COLO668 (cell line): Measurements from ENCODE around the gene CKLF.
"Not testable (repeated sequence)": the region's sequence is repeated elsewhere in the genome, so short reads cannot be mapped to it uniquely, and the experiment has no call there.

Experiments
- DNase-seq: peaks from one replicate; lab custom pipeline; 2025; ENCODE audit not compliant: unreplicated experiment; lab: John Stamatoyannopoulos, UW

The CKLF gene

GRCh38 chr16:66596559-66596958 lies 44.2 kb downstream of the CKLF start:
- not testable (repeated sequence) for DNase-seq

GRCh38 chr16:66596986-66597848 lies 44.8 kb downstream of the CKLF start:
- DNase-seq, result no peak

GRCh38 chr16:66598111-66598510 lies 45.7 kb downstream of the CKLF start:
- DNase-seq, result no peak

- no peak for DNase-seq
Measured at GRCh38 chr16:66599726-66600125, 47.4 kb downstream of the CKLF start.

DNA sequence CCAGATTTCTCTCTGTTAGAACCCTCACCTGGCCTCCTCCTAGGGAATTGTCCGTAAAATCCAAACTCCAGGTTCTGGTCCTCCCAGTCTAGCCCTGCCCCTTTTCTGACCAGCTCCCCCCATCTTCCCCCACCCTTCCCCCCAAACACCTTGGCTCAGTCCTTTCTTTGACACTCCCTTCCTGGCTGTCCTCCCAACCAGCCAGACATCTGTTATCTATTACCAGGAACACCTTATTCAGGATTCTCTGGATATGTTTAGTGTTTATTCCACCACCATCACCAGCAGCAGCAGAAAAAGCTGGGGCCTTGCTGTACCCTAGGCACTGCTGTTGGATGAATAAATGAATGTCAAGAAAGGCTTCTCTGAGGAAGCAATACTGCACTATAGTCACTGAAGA lies 48.1 kb downstream of the CKLF start:
- no peak for DNase-seq

- DNase-seq, result no peak
Measured at GRCh38 chr16:66601471-66601870, 49.1 kb downstream of the CKLF start.

GRCh38 chr16:66603537-66604375 lies 51.4 kb downstream of the CKLF start:
- DNase-seq, result peak; percentile 23

DNA sequence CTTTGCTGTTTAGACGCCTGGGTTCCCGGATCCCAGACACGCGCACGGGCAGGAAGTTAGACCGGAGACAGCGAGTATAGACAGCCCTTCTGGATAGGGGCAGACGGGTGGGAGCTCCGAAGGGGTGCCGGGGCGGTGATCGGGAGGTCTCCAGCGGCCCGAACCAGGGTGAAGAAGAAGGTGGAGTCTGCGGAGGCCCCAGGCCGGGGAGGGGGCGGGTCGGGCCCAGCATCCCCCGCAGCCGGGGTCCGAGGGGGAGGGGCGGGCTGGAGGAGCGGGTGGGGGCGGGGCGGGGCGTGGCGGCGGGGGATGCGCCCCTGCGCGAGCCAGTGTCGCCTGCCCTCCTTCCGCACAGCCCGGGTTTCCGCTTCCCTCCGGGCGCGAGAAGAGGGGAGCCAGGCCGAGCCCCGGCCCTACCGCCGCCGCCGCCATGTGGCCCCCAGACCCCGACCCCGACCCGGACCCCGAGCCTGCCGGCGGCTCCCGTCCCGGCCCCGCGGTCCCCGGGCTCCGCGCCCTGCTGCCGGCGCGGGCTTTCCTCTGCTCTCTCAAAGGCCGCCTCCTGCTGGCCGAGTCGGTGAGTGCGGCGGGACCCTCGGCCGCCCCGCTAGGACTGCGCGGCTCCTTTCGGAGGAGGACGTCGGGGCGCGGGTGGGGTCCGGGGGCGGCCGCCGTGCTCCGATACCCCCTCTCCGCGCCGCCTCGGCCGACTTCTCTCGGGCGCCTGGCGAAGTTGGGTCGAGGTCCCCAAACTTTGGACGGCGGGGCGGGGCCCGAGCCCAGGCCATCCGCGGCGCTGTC lies 52.2 kb downstream of the CKLF start, which contains the start of gene CMTM3:
Gene CMTM3 (plus strand): TSS at position 329 of the 801 bp plus-strand sequence. CDS start 102 bp downstream, at position 431.
- DNase-seq, result peak; percentile 52

- peak; percentile 26 for DNase-seq
Measured at GRCh38 chr16:66605177-66605978, 53.0 kb downstream of the CKLF start.

DNA sequence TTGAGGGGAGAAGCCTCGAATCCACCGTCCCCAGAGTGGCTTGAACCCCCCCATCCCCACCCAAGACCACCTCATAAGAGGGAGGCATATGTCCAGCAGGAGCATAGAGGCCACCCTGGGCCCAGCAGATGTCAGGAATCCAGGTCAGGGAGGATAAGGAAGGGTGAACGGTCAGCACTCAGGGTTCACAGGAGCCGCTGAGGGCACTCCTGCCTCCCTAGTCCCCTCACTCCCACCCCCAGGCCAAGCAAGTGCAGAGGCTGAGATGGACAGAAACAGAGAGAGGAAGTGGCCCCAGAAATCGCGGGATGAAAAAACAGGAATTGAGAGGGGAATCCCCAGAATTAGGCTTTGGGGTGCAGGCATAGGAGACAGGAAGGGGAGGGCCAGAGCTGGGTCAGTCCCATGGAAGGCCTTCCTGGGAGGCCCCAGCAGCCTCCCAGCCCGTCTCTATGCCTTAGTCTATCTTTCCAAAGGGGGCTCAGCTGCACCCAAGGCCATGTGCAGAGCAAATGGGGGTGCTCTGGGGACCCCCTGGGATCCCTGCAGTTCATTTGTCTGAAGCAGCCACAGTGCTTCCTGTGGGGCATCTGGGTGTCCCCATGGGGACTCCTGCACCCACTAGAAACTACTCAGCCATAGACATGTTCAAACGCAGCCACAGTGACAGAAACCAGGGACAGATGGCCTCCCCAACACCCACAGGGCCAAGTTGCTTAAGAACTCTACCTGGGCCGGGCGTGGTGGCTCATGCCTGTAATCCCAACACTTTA lies 53.8 kb downstream of the CKLF start:
- DNase-seq, result no peak

- DNase-seq, result peak; percentile 81
Measured at GRCh38 chr16:66608241-66609138, 56.1 kb downstream of the CKLF start.

GRCh38 chr16:66609139-66609510 lies 56.7 kb downstream of the CKLF start:
- DNase-seq, result no peak

DNA sequence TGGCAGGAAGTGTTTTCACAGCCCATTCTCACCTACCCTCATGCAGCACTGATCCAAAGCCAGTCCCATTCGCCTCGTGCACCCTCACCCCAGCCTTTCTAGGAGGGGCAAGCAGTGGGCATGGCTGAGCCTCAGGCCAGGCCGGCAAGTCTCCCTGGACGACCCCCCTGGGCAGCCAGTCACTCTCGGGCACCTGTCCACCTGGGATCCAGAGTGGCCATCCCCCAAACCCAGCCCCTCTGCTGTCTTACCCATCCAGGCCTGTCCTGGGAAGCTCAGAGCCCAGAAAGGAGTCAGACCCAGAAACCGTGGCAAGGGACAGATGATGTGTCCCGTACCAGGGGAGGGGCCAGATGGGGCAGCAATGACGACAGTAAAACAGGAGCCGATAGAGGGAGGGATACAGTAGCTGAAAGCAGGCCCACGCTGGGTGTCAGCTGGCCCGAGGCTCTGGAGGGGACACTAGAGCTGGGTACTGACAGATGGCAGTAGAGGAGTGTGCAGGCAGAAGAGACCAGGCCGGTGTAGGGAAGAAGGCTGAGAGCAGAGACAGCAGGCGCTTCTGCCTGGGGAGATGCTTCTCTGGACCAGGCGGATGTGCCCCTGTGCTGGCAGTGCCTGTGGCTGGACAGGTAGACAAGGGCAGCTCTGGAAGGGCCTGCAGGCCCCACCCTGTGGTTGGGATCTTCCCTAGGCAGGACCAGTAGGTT lies 57.9 kb downstream of the CKLF start:
- no peak for DNase-seq

GRCh38 chr16:66611911-66612310 lies 59.5 kb downstream of the CKLF start:
- not testable (repeated sequence) for DNase-seq

DNA sequence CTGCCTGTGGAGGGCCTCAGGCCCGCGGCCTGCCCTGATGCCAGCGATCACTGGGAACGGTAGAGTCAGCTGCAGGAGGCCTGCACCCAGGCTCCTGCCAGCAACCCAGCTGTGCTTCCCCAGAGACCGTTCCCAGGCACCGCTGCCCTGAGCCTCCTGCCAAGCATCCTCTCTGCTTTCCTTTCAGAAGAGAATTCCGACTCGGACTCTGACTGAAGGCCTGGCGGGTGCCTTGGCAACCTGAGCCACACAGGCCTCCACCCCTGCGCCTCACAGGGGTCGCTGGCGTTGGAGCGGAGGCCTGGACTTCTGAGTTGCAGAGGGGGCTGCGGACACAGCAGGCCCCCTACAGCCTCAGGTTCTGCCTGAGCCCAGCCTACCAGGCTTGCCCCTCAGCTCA lies 60.0 kb downstream of the CKLF start:
- no peak for DNase-seq

- DNase-seq, result no peak
Measured at GRCh38 chr16:66614161-66614802, 61.9 kb downstream of the CKLF start.
